ENCODE results near the gene BPIFA2.

Gene BPIFA2

GRCh38 chr20:33148040-33148439 is 19.9 kb upstream of the BPIFA2 start:
- no peak overlapping the region for H3K4me3 ChIP-seq (ENCODE audit: insufficient read depth in 1 of 2, low read depth in 1 of 2, low read length in 2 of 2)
- 73% methylated on average over 4 of the region's 4 CpGs for WGBS
- no peak overlapping the region for H2AFZ ChIP-seq (ENCODE audit: low read depth, low read length)
- H4K91ac ChIP-seq (ENCODE audit: low read length) = no peak overlapping the region
- H3K9me3 ChIP-seq (ENCODE audit: control insufficient read depth, low read length) = peaks cover 1% of the 10 kb centered on the region
- no peak overlapping the region for H2BK15ac ChIP-seq (ENCODE audit: low read depth, poor library complexity, severe bottlenecking)
- no peak overlapping the region for H2BK120ac ChIP-seq (ENCODE audit: low read depth, low read length)
- H3K9ac ChIP-seq (ENCODE audit: low read length) = no peak overlapping the region
- no peak overlapping the region for H2BK12ac ChIP-seq (ENCODE audit: low read length in 2 of 2)
- H3K4me2 ChIP-seq (ENCODE audit: low read length, poor library complexity, severe bottlenecking) = no peak overlapping the region
- H4K8ac ChIP-seq (ENCODE audit: low read length) = no peak overlapping the region
- no peak for DNase-seq
- H3K23ac ChIP-seq (ENCODE audit: low read length in 2 of 2) = no peak overlapping the region
- H3K36me3 ChIP-seq (ENCODE audit: control insufficient read depth in 1 of 2, insufficient read depth in 2 of 2, low read depth in 1 of 2, low read length in 2 of 2) = no peaks in the 10 kb centered on the region
- H3K4ac ChIP-seq (ENCODE audit: low read depth in 1 of 2, low read length in 2 of 2) = no peak overlapping the region
- H3K79me1 ChIP-seq (replicated peaks; ENCODE audit: low read length, poor library complexity, severe bottlenecking) = no peaks in the 10 kb centered on the region
- H3K27me3 ChIP-seq (ENCODE audit: control insufficient read depth in 1 of 2, insufficient read depth in 1 of 2, low read length in 2 of 2) = peaks cover under 1 to 44% of the 10 kb centered on the region in 2 experiments
- H2AK5ac ChIP-seq (ENCODE audit: low read length, severe bottlenecking) = no peak overlapping the region
- H2BK5ac ChIP-seq (ENCODE audit: low read depth, low read length, poor library complexity, severe bottlenecking) = no peak overlapping the region
- no peak overlapping the region for H3K14ac ChIP-seq (ENCODE audit: low read length in 2 of 2)
- H3K4me1 ChIP-seq (ENCODE audit: control insufficient read depth, insufficient read depth, low read depth, low read length) = no peaks in the 10 kb centered on the region
- H3K18ac ChIP-seq (ENCODE audit: low read depth in 1 of 2, low read length in 2 of 2) = no peak overlapping the region
- no peak overlapping the region for H3K27ac ChIP-seq (ENCODE audit: low read length, poor library complexity, severe bottlenecking)

- no peak overlapping the region for H3K4me2 ChIP-seq (ENCODE audit: low read length, poor library complexity, severe bottlenecking)
- no peak overlapping the region for H3K14ac ChIP-seq (ENCODE audit: low read length in 2 of 2)
- no peaks in the 10 kb centered on the region for H3K9me3 ChIP-seq (ENCODE audit: control insufficient read depth, low read length)
- H3K4me1 ChIP-seq (ENCODE audit: control insufficient read depth, insufficient read depth, low read depth, low read length) = no peaks in the 10 kb centered on the region
- no peak for DNase-seq
- H3K36me3 ChIP-seq (ENCODE audit: control insufficient read depth in 1 of 2, insufficient read depth in 2 of 2, low read depth in 1 of 2, low read length in 2 of 2) = no peaks in the 10 kb centered on the region
- H3K27ac ChIP-seq (ENCODE audit: low read length, poor library complexity, severe bottlenecking) = no peak overlapping the region
- no peak overlapping the region for H2BK15ac ChIP-seq (ENCODE audit: low read depth, poor library complexity, severe bottlenecking)
- H3K4ac ChIP-seq (ENCODE audit: low read depth in 1 of 2, low read length in 2 of 2) = no peak overlapping the region
- H2BK12ac ChIP-seq (ENCODE audit: low read length in 2 of 2) = no peak overlapping the region
- WGBS = 85% methylated on average over 6 of the region's 6 CpGs
- H3K79me1 ChIP-seq (replicated peaks; ENCODE audit: low read length, poor library complexity, severe bottlenecking) = no peaks in the 10 kb centered on the region
- H3K9ac ChIP-seq (ENCODE audit: low read length) = no peak overlapping the region
- H4K8ac ChIP-seq (ENCODE audit: low read length) = no peak overlapping the region
- H3K18ac ChIP-seq (ENCODE audit: low read depth in 1 of 2, low read length in 2 of 2) = no peak overlapping the region
- H2BK120ac ChIP-seq (ENCODE audit: low read depth, low read length) = no peak overlapping the region
- no peak overlapping the region for H4K91ac ChIP-seq (ENCODE audit: low read length)
- no peak overlapping the region for H2BK5ac ChIP-seq (ENCODE audit: low read depth, low read length, poor library complexity, severe bottlenecking)
- no peak overlapping the region for H2AFZ ChIP-seq (ENCODE audit: low read depth, low read length)
- no peak overlapping the region for H2AK5ac ChIP-seq (ENCODE audit: low read length, severe bottlenecking)
- no peak overlapping the region for H3K23ac ChIP-seq (ENCODE audit: low read length in 2 of 2)
- no peak overlapping the region for H3K4me3 ChIP-seq (ENCODE audit: insufficient read depth in 1 of 2, low read depth in 1 of 2, low read length in 2 of 2)
- peaks cover 8 to 75% of the 10 kb centered on the region in 2 experiments for H3K27me3 ChIP-seq (ENCODE audit: control insufficient read depth in 1 of 2, insufficient read depth in 1 of 2, low read length in 2 of 2)
Observed at GRCh38 chr20:33154252-33154651, 13.7 kb upstream of the BPIFA2 start.

GRCh38 chr20:33158637-33159385 is 9.1 kb upstream of the BPIFA2 start:
- Histone ChIP-seq H2AFZ (ENCODE audit: low read depth, low read length) (no peak overlapping the region), H3K14ac (ENCODE audit: low read length in 2 of 2) (no peak overlapping the region), H3K4ac (ENCODE audit: low read depth in 1 of 2, low read length in 2 of 2) (no peak overlapping the region), H2AK5ac (ENCODE audit: low read length, severe bottlenecking) (no peak overlapping the region), H3K27me3 (ENCODE audit: control insufficient read depth in 1 of 2, insufficient read depth in 1 of 2, low read length in 2 of 2) (peaks cover 7 to 73% of the 10 kb centered on the region in 2 experiments), H3K4me2 (ENCODE audit: low read length, poor library complexity, severe bottlenecking) (no peak overlapping the region), H2BK15ac (ENCODE audit: low read depth, poor library complexity, severe bottlenecking) (no peak overlapping the region), H3K27ac (ENCODE audit: low read length, poor library complexity, severe bottlenecking) (no peak overlapping the region), H3K4me3 (ENCODE audit: insufficient read depth in 1 of 2, low read depth in 1 of 2, low read length in 2 of 2) (no peak overlapping the region), H3K4me1 (ENCODE audit: control insufficient read depth, insufficient read depth, low read depth, low read length) (no peaks in the 10 kb centered on the region), H3K79me1 (replicated peaks; ENCODE audit: low read length, poor library complexity, severe bottlenecking) (no peaks in the 10 kb centered on the region), H3K23ac (ENCODE audit: low read length in 2 of 2) (no peak overlapping the region), H2BK5ac (ENCODE audit: low read depth, low read length, poor library complexity, severe bottlenecking) (no peak overlapping the region), H3K9ac (ENCODE audit: low read length) (no peak overlapping the region), H4K91ac (ENCODE audit: low read length) (no peak overlapping the region), H4K8ac (ENCODE audit: low read length) (no peak overlapping the region), H3K18ac (ENCODE audit: low read depth in 1 of 2, low read length in 2 of 2) (no peak overlapping the region), H2BK12ac (ENCODE audit: low read length in 2 of 2) (no peak overlapping the region), H3K36me3 (ENCODE audit: control insufficient read depth in 1 of 2, insufficient read depth in 2 of 2, low read depth in 1 of 2, low read length in 2 of 2) (no peaks in the 10 kb centered on the region), H3K9me3 (ENCODE audit: control insufficient read depth, low read length) (no peaks in the 10 kb centered on the region), H2BK120ac (ENCODE audit: low read depth, low read length) (no peak overlapping the region)
- DNase-seq = no peak
- 62% methylated on average over 7 of the region's 9 CpGs for WGBS

GRCh38 chr20:33159713-33160112 is 8.2 kb upstream of the BPIFA2 start:
- Histone ChIP-seq H3K14ac (ENCODE audit: low read length in 2 of 2) (no peak overlapping the region), H3K36me3 (ENCODE audit: control insufficient read depth in 1 of 2, insufficient read depth in 2 of 2, low read depth in 1 of 2, low read length in 2 of 2) (no peaks in the 10 kb centered on the region), H3K27ac (ENCODE audit: low read length, poor library complexity, severe bottlenecking) (no peak overlapping the region), H3K9me3 (ENCODE audit: control insufficient read depth, low read length) (no peaks in the 10 kb centered on the region), H2BK5ac (ENCODE audit: low read depth, low read length, poor library complexity, severe bottlenecking) (no peak overlapping the region), H4K91ac (ENCODE audit: low read length) (no peak overlapping the region), H3K4me1 (ENCODE audit: control insufficient read depth, insufficient read depth, low read depth, low read length) (no peaks in the 10 kb centered on the region), H3K18ac (ENCODE audit: low read depth in 1 of 2, low read length in 2 of 2) (no peak overlapping the region), H3K23ac (ENCODE audit: low read length in 2 of 2) (no peak overlapping the region), H3K9ac (ENCODE audit: low read length) (no peak overlapping the region), H2AFZ (ENCODE audit: low read depth, low read length) (no peak overlapping the region), H2AK5ac (ENCODE audit: low read length, severe bottlenecking) (no peak overlapping the region), H2BK15ac (ENCODE audit: low read depth, poor library complexity, severe bottlenecking) (no peak overlapping the region), H3K4me3 (ENCODE audit: insufficient read depth in 1 of 2, low read depth in 1 of 2, low read length in 2 of 2) (no peak overlapping the region), H2BK120ac (ENCODE audit: low read depth, low read length) (no peak overlapping the region), H3K79me1 (replicated peaks; ENCODE audit: low read length, poor library complexity, severe bottlenecking) (no peaks in the 10 kb centered on the region), H2BK12ac (ENCODE audit: low read length in 2 of 2) (no peak overlapping the region), H3K4me2 (ENCODE audit: low read length, poor library complexity, severe bottlenecking) (no peak overlapping the region), H3K4ac (ENCODE audit: low read depth in 1 of 2, low read length in 2 of 2) (no peak overlapping the region), H3K27me3 (ENCODE audit: control insufficient read depth in 1 of 2, insufficient read depth in 1 of 2, low read length in 2 of 2) (peaks cover 7 to 73% of the 10 kb centered on the region in 2 experiments), H4K8ac (ENCODE audit: low read length) (no peak overlapping the region)
- WGBS = 69% methylated on average over 3 of the region's 3 CpGs
- no peak for DNase-seq
